Measurements from ENCODE around the gene ARX. TPM values are rescaled to one million over a fixed set of nuclear protein-coding genes. Genes with fewer than 3 reads are reported as not detected.

ARX gene
- total RNA-seq, 4 donors from 2014 or later, result not detected

GRCh38 chrX:24996096-24996709 lies 19.6 kb downstream of the ARX start:
- TF ChIP-seq POLR2A (IDR thresholded peaks at IDR 0.05), result no peak
- no peak for TF ChIP-seq CTCF (IDR thresholded peaks at IDR 0.05)
- H3K36me3 ChIP-seq, result no peaks in the 10 kb centered on the region
- DNase-seq, result no peak
- no peaks in the 10 kb centered on the region for H3K4me1 ChIP-seq
- intact Hi-C loops (cut with DNase I), result no loop called here
- no peaks in the 10 kb centered on the region for H3K9me3 ChIP-seq
- H3K27ac ChIP-seq, result no peak overlapping the region
- WGBS, 2 donors, result 59 to 72% methylated on average over 5 of the region's 5 CpGs
- no peaks in the 10 kb centered on the region for H3K27me3 ChIP-seq
- no peak overlapping the region for H3K4me3 ChIP-seq

DNA sequence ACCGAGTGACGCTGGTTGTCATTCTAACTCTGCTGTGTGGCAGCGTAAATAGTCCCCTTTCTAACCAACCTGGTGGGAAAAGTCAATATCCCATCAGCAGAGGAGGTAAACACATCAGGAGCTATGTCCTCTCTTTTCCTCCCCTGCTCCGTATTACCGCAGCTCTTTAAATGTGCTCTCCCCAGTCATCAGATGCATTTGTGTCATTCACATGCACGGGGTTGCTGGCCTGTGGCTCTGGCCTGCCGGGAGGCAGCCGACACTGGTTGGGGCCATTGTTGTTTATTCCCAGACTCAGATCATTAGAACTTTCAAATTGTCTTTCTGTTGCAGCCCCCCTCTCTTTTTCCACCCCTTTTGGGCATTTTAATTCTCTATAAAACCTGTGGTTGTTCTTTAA lies 21.9 kb downstream of the ARX start:
- TF ChIP-seq CTCF (IDR thresholded peaks at IDR 0.05), result no peak
- TF ChIP-seq POLR2A (IDR thresholded peaks at IDR 0.05), result no peak
- no peaks in the 10 kb centered on the region for H3K4me1 ChIP-seq
- no peaks in the 10 kb centered on the region for H3K36me3 ChIP-seq
- H3K27ac ChIP-seq, result no peak overlapping the region
- H3K27me3 ChIP-seq, result no peaks in the 10 kb centered on the region
- H3K4me3 ChIP-seq, result no peak overlapping the region
- intact Hi-C loops (cut with DNase I), result no loop called here
- H3K9me3 ChIP-seq, result no peaks in the 10 kb centered on the region
- 79% methylated on average over 8 of the region's 8 CpGs; no CpG with 5 or more reads in 1 of the 2 donors for WGBS, 2 donors
- DNase-seq, result no peak

DNA sequence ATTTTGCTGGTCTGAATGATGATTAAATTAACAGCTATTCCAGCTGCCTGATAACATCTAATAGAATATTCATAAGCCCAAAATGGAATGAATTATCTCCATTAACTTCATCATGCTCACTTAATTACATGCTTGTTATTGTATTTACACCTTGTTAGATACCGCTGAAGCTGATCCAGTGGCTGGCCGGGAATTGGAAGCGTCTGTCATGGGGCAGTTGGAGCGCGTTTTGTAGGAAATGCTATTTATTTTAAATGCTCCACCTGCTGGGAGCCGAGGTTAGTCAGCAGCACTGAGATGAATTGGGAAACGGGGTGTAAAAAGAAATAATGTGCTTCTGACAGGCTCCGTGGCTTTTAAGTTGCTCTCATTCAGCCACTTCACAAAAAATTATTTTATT lies 25.2 kb downstream of the ARX start:
- no peak for DNase-seq
- H3K36me3 ChIP-seq, result no peaks in the 10 kb centered on the region
- WGBS, 2 donors, result 56 to 93% methylated on average over 8 of the region's 8 CpGs
- H3K27ac ChIP-seq, result no peak overlapping the region
- H3K27me3 ChIP-seq, result no peaks in the 10 kb centered on the region
- intact Hi-C loops (cut with DNase I), result no loop called here
- no peak overlapping the region for H3K4me3 ChIP-seq
- H3K9me3 ChIP-seq, result no peaks in the 10 kb centered on the region
- TF ChIP-seq CTCF (IDR thresholded peaks at IDR 0.05), result no peak
- H3K4me1 ChIP-seq, result no peaks in the 10 kb centered on the region

GRCh38 chrX:24988314-24988713 lies 27.5 kb downstream of the ARX start:
- WGBS, 2 donors, result 45 to 58% methylated on average over 3 to 4 of the region's 4 CpGs

GRCh38 chrX:24987731-24988130 lies 28.0 kb downstream of the ARX start:
- no peaks in the 10 kb centered on the region for H3K9me3 ChIP-seq
- no peaks in the 10 kb centered on the region for H3K36me3 ChIP-seq
- WGBS, 2 donors, result 68 to 100% methylated on average over 2 to 4 of the region's 4 CpGs
- no peak for TF ChIP-seq CTCF (IDR thresholded peaks at IDR 0.05)
- no peak for TF ChIP-seq POLR2A (IDR thresholded peaks at IDR 0.05)
- no peaks in the 10 kb centered on the region for H3K4me1 ChIP-seq
- DNase-seq, result no peak
- H3K4me3 ChIP-seq, result no peak overlapping the region
- intact Hi-C loops (cut with DNase I), result no loop called here
- H3K27me3 ChIP-seq, result no peaks in the 10 kb centered on the region
- H3K27ac ChIP-seq, result no peak overlapping the region

More at GRCh38 chrX:24988314-24988713, 27.5 kb downstream of the ARX start:
- no peaks in the 10 kb centered on the region for H3K9me3 ChIP-seq
- no peaks in the 10 kb centered on the region for H3K4me1 ChIP-seq
- H3K36me3 ChIP-seq, result no peaks in the 10 kb centered on the region
- no peaks in the 10 kb centered on the region for H3K27me3 ChIP-seq
- H3K27ac ChIP-seq, result no peak overlapping the region
- TF ChIP-seq POLR2A (IDR thresholded peaks at IDR 0.05) (no peak), CTCF (IDR thresholded peaks at IDR 0.05) (no peak)
- H3K4me3 ChIP-seq, result no peak overlapping the region
- intact Hi-C loops (cut with DNase I), result no loop called here
- no peak for DNase-seq
